ENCODE results near the gene FIGLA.
"Not testable (repeated sequence)": the region's sequence is repeated elsewhere in the genome, so short reads cannot be mapped to it uniquely, and the experiment has no call there.

FIGLA gene

GRCh38 chr2:70807102-70807827, 16.8 kb upstream of the FIGLA start:
- no peak for DNase-seq

- DNase-seq = no peak
Measured at GRCh38 chr2:70806620-70807019, 16.2 kb upstream of the FIGLA start.

GRCh38 chr2:70806013-70806412, 15.6 kb upstream of the FIGLA start:
- peak; percentile 29 for DNase-seq

GRCh38 chr2:70801607-70802263, 11.3 kb upstream of the FIGLA start:
- DNase-seq = no peak

- DNase-seq = no peak
Measured at GRCh38 chr2:70799706-70800105, 9.3 kb upstream of the FIGLA start.

GRCh38 chr2:70797996-70798395, 7.6 kb upstream of the FIGLA start:
- DNase-seq = not testable (repeated sequence)

- no peak for DNase-seq
Measured at GRCh38 chr2:70797506-70797905, 7.1 kb upstream of the FIGLA start.

- DNase-seq = no peak
Measured at GRCh38 chr2:70796262-70796661, 5.8 kb upstream of the FIGLA start.

- DNase-seq = no peak
Measured at GRCh38 chr2:70795164-70795995, 4.9 kb upstream of the FIGLA start.

- DNase-seq = no peak
Measured at GRCh38 chr2:70793450-70793849, 3.0 kb upstream of the FIGLA start.

GRCh38 chr2:70789304-70790135, 923 bp downstream of the FIGLA start:
- peak; percentile 32 for DNase-seq

- no peak for DNase-seq
Measured at GRCh38 chr2:70785137-70785911, 5.1 kb downstream of the FIGLA start.

GRCh38 chr2:70784320-70784719, 6.1 kb downstream of the FIGLA start:
- no peak for DNase-seq

- DNase-seq = no peak
Measured at GRCh38 chr2:70779911-70780545, 10.4 kb downstream of the FIGLA start.

- DNase-seq = no peak
Measured at GRCh38 chr2:70779491-70779890, 11.0 kb downstream of the FIGLA start.

GRCh38 chr2:70778676-70779075, 11.8 kb downstream of the FIGLA start:
- no peak for DNase-seq

GRCh38 chr2:70777450-70777849, 13.0 kb downstream of the FIGLA start:
- no peak for DNase-seq

GRCh38 chr2:70776266-70776665, 14.2 kb downstream of the FIGLA start:
- no peak for DNase-seq

GRCh38 chr2:70775141-70775540, 15.3 kb downstream of the FIGLA start:
- no peak for DNase-seq

GRCh38 chr2:70772486-70773155, 17.8 kb downstream of the FIGLA start:
- no peak for DNase-seq

GRCh38 chr2:70771446-70771845, 19.0 kb downstream of the FIGLA start:
- DNase-seq = no peak
